GM19023 (cell line): ENCODE results near the gene GRPR.
"Not testable (repeated sequence)": the region's sequence is repeated elsewhere in the genome, so short reads cannot be mapped to it uniquely, and the experiment has no call there.

Experiments used
- ATAC-seq: cut with Tn5 transposase; IDR thresholded peaks from one replicate; pipeline ENCODE4 v1.9.1; 2021; ENCODE audit warnings: mild to moderate bottlenecking, moderate library complexity; ENCODE audit not compliant: unreplicated experiment

GRPR gene

GRCh38 chrX:16136080-16136479 is 12.7 kb downstream of the GRPR start:
- ATAC-seq = no peak

- ATAC-seq = peak; percentile 65
Measured at GRCh38 chrX:16137416-16138107, 14.2 kb downstream of the GRPR start.

- ATAC-seq = peak; percentile 35
Measured at GRCh38 chrX:16138108-16138427, 14.7 kb downstream of the GRPR start.

GRCh38 chrX:16140448-16140847 is 17.1 kb downstream of the GRPR start:
- no peak for ATAC-seq

GRCh38 chrX:16140983-16141382 is 17.6 kb downstream of the GRPR start:
- ATAC-seq = no peak

- no peak for ATAC-seq
Measured at GRCh38 chrX:16141422-16142245, 18.3 kb downstream of the GRPR start.

GRCh38 chrX:16142246-16142558 is 18.8 kb downstream of the GRPR start:
- no peak for ATAC-seq

GRCh38 chrX:16143968-16144367 is 20.6 kb downstream of the GRPR start:
- ATAC-seq = no peak

GRCh38 chrX:16144420-16144819 is 21.1 kb downstream of the GRPR start:
- ATAC-seq = no peak

GRCh38 chrX:16145093-16145492 is 21.7 kb downstream of the GRPR start:
- ATAC-seq = not testable (repeated sequence)

GRCh38 chrX:16145656-16146055 is 22.3 kb downstream of the GRPR start:
- no peak for ATAC-seq

- no peak for ATAC-seq
Measured at GRCh38 chrX:16148896-16149295, 25.5 kb downstream of the GRPR start.

GRCh38 chrX:16155581-16156096 is 32.3 kb downstream of the GRPR start:
- ATAC-seq = no peak

GRCh38 chrX:16156692-16157331 is 33.4 kb downstream of the GRPR start:
- no peak for ATAC-seq

- ATAC-seq = no peak
Measured at GRCh38 chrX:16160729-16161128, 37.4 kb downstream of the GRPR start.

- not testable (repeated sequence) for ATAC-seq
Measured at GRCh38 chrX:16161173-16161572, 37.8 kb downstream of the GRPR start.

GRCh38 chrX:16162391-16162790 is 39.0 kb downstream of the GRPR start:
- no peak for ATAC-seq

GRCh38 chrX:16164748-16165147 is 41.4 kb downstream of the GRPR start:
- no peak for ATAC-seq

GRCh38 chrX:16167181-16167580 is 43.8 kb downstream of the GRPR start, which contains the start of gene MAGEB17:
MAGEB17 (plus strand) TSS chrX:16167481; CDS start chrX:16170383, 2,902 bp downstream.
- no peak for ATAC-seq

- ATAC-seq = no peak
Measured at GRCh38 chrX:16171039-16171438, 47.7 kb downstream of the GRPR start.

- no peak for ATAC-seq
Measured at GRCh38 chrX:16171944-16172343, 48.6 kb downstream of the GRPR start.

- ATAC-seq = no peak
Measured at GRCh38 chrX:16172391-16172790, 49.0 kb downstream of the GRPR start.
